Measurements from ENCODE around the gene WDR4.
"Not testable (repeated sequence)": the region's sequence is repeated elsewhere in the genome, so short reads cannot be mapped to it uniquely, and the experiment has no call there.

The WDR4 gene

DNA sequence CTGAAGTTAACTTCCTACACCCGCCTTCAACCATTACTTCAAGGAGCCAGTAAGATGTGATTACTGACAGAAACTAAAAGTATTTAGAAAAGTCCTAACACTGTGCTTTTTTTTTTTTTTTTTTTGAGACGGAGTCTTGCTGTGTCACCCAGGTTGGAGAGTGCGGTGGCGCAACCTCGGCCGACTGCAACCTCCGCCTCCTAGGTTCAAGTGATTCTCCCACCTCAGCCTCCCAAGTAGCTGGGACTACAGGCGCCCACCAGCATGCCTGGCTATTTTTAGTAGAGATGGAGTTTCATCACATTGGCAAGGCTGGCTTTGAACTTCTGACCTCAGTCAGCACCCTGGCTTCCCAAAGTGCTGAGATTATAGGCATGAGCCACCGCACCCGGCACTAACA lies 3.5 kb downstream of the WDR4 start:
- not testable (repeated sequence) for DNase-seq

DNA sequence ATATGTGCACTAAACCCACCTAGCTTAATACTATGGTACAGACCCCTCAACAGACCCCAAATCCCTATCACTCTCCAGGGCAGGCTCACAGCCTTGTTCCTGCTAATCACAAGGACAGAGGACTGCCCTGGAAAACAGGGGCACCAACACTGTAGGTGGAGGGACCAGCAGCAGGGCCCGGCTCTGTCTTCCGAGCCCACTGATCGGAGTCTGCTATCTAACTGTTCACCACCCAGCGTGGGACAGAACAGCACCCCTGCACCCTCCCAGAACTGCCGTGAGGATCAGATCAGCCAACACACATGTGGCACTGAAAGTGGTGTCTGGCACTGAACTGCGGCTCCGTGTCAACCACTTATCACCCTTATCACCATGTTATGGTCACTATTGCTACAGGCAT lies 6.2 kb downstream of the WDR4 start:
- DNase-seq: no peak

DNA sequence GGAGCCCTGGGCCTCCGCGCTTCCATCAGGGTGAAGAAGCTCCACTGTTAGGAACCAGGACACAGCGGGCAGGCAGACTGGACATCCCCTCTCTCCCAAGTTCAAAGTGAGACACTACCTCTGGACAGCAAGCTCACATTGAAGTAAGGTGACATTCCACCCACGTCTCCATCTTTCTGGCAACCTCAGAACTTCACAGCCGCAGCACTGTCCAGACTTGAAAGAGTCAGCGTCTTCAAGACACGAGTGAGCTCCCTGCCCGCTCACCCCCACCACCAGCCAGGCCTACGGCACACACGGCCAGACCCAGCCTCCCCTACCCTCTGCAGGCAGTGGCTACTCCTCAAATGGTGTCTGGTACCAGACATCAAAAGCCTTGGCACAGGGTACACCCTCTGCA lies 11.1 kb downstream of the WDR4 start:
- DNase-seq: no peak

DNA sequence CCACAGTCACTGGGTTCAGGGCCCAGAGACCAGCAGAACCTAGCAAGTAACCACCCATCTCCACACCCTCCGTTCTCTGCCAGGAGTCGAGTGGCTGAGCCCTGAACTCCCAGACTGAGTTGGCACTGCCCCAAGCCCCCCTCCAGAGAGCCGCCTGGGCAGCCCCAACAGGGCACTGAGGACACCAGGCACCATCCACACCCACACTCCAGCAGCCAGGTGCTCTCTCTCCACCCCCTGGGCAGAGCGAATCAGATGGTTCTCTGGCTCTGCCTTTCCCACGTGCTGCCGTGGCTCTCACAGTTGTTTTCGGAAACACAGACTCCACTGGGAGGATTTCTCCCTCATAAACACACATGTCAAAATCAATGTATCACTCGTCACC lies 13.6 kb downstream of the WDR4 start:
- DNase-seq: no peak

DNA sequence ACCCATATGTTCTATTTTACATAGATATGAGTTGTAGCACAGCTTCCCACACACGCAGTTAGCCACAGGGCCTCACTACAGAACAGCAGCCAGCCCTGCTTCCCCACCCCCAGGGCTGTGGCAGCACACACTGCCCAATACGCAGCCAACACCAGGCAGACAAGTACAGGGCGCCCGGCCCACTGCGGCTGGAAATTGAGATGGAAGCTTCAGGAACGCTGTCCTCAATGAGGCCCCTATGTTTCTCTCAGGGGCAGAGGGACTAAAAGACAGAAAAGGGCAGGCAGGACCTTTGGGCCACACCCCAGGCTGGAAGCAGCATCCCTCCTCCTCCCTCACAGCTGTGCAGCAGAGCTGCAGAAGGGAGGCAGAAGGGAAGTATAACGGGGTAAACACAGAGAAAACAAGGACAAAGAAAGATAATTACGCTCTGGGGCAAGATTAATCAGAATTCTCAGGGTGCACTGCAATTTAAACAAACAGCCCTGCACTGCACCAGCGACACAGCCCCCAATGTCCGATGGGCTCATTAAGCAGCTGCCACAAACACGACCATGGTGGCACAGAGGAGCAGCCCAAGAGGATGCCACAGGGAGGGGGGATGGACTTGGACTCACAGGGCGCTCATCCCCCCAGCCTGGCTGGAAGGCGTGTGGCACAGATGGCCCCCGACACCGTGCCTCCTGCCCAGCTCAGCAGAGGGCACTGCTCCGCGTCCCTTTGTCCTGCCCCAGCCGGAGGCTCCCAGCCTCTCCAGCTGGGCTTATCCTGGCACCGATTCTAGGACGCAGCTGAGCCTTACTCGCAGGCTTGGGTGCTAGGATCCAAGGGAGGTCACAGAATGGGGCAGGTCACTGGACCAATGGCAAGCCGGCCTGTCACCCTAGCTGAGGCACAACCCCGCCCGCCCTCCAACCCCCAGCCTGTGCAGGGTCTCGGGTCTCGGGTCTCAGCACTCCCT lies 14.2 kb downstream of the WDR4 start:
- DNase-seq: no peak

DNA sequence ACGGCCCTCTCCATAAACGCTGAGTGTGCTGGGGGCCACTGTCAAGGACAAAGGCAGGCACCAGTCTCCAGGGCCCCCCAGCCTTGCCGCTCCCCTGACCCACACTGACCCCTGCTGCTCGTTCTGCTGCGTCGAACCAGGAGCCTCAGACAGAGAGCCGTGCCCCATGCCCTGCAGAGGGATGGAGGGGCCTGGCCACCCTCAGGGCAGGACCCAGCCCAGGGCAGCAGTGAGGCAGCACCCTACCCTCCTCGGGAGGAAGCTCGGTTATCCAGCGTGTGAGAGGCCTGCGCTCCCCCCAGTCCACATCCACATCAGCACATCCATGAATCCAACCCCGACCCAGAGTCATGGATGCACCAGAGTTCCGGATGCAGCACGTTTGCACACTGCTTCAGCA lies 15.1 kb downstream of the WDR4 start:
- DNase-seq: no peak

DNA sequence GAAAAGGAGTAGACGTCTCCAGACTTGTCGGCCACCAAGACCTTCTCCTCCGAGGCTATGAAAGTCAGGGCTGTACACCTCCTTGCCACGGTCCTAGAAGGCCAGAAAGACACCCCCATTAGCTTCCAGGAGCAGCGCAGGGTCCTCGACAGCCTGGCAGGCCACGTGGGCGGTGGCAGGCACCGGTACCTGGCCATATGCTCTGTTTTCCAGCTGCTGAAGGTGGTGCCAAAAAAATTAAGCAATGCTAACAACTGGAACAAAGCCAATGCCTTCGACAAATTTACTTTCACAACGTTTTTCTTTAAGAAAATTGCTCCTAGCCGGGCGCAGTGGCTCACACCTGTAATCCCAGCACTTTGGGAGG lies 15.9 kb downstream of the WDR4 start:
- no peak for DNase-seq

DNA sequence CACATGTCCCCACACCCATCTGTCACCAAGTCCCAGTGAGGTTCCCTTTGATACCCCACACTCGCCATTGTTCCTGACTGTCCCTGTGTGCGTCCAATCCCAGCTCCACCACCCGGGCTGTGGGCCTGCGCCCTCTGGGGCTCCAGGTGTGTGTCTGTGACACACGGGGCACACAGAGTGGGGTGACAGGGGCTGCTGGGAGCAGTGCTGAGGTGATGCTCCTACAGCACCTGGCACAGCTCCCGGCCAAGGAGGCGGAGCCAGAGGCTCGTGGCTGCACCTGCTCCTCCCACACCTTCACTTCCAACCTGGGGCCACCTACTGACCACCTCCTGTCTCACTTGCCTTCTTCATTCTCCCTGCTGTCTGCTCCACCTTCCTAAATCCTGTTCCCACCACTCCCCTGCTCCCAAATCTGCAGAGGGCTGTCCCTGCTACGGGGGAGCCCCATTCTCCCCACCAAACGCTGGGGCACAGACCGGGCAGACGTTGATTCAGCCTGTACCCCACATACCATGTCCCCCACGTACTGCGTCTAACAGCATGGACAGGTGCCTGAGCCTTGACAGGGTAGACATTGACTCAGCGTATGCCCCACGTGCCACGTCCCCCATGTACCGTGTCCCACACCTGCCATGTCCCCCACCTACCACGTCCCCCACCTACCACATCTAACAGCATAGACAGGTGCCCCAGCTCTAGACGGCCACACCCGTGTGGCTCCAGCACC lies 16.4 kb downstream of the WDR4 start:
- peak; percentile 40 for DNase-seq

DNA sequence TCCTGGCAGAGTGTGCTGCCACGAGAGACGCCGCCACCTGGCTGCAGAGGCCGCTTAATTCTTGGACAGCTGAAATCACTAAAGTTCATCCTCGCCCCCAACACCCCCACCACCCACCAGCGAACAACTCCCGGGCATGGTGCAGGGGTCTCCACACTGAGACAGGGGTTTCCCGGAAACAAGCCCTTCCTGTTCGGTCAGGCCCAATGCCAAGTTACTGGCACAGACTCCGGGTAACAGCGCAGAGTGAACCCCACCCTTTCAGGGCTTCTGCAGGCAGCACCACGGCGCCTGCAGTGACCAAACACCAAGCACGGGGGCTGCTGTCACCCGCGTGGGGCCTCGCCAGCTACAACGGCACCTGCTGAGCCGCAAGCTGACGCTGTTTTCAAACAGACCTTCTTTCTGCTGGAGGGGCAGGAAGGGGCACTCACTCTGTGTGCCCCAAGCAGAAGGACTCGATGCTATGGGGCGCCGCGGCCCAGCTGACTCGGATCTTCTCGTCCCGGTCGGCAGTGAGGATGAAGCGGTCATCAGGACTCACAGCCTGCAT lies 17.4 kb downstream of the WDR4 start:
- no peak for DNase-seq

DNA sequence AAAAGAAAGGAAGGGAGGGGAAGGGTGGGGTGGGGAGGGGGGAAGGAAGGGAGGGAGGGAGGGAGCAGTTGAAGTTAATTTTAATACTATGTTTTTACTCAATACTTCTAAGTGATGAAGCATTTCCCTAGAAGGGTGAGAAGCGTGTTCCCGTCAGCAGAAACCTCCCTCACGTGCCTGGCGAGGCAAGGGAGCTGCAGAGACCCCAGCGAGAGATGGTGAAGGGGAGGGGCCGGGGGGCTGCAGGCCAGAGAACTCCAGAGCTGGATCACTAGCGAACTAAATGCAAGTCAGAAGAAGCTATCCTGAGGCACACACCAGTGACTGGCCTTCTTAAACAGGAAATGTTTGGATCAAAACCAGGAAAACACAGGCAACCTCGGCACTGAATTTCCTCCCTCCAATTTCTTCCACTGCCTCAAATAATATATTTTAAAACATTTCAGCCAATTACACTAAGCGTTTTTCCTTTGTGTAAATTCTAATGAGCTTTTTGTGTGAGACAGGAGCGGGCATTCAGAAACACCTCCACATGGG lies 18.0 kb downstream of the WDR4 start:
- DNase-seq: no peak

DNA sequence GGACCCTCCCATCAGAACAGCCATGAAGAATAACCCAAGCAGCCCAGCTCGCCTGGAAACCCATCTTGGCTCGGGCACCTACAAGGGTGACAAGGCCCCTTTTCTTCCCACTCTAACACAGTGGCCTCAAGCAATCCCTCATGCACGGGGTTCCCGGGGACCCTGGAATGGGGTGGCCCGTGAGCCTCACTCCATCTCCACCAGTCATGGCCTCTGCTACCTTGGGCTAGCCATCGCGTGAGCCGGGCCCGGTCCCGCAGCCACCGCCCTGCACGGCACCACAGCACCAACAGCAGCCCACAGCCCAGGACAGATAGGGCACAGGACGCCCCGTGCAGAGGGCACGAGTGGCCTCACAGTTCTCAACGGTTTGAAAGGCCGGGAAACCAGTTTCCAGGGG lies 19.0 kb downstream of the WDR4 start:
- DNase-seq: no peak

DNA sequence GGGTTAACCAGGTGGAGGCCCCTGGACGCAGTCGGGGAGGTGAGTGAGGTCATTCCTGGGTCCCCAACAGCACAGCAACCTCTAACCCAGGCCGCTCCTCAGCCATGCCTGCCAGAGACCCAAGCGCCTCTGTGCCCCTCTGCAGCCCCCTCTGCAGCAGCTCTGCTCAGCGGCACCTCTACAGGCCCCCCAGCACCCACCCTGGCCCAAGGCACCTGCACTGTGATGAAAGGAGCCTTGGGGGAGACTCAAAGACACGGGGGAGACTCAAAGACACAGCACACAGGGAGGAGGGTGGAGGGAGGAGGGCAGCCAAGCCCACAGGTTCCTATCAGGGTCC lies 19.5 kb downstream of the WDR4 start:
- no peak for DNase-seq

DNA sequence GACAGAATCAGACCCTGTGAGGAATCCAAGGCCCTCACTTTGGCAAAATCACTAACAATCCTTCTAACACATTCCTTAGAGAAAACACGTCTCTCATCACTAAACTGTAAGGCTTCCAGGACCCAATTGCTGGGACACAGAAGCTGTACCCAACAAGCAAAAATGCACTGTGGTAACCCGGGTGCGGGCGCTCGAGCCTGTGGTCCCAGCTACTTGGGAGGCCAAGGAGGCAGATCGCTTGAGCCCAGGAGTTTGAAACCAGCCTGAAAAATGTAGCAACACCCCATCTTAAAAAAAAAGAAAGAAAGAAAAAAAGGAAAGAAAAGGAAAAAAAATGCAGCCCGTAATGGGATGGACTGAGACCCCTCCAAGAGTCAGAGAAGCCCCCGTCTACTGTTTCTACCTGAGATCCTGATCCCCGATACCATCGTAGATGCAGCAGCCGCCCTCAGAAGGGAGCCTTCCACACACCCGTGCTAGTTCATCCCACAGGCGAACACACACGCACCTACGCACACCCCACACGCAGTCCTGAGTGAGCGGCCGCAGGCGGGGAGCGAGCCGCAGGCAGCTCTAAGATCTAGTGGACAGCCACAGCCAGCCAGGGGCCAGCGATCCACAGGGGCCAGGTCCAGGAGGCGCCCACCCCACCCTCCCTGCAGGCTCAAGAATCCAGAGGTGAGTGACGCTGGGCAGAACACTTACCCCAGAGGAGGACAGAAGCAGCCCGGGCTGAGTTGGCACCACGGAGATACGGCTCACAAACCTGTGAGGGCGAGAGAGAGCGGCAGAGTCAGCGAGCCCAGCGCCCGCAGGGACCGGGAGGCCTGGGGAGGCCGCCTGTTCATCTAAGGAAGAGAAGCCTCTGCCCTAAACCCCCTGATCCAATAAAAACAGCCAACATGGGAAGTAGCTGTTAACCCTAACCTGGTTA lies 20.1 kb downstream of the WDR4 start:
- no peak for DNase-seq

DNA sequence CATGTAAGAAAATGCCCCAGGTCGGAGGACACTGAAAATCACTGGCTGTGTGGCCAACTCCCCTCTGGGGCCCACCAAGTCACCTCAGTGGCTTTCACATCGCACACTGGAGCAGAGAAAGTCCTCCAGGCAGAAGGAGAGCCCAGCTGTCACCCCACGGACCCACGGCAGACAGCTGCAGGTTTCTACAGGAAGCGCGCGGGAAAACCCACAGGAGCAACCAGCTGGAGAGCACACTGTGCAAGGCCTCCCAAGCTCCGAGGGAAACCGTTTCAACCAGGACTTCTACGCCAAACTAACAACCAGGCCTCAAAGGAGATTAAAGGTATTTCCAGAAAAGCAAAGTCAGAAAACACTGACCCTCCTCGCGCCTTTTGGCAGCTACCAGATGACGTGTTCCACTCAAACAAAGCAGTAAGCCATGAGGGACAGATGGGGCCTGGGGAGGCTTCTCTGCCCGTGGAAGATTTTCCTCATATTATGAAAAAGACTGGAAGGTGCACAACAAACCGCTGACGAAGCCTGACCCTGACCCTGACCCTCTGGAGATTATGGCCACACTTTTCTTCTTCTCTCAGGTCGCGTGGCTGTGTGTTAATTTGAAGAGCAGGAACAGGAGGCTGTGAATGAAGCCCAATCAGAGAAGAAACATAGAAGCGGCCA lies 21.0 kb downstream of the WDR4 start:
- no peak for DNase-seq

DNA sequence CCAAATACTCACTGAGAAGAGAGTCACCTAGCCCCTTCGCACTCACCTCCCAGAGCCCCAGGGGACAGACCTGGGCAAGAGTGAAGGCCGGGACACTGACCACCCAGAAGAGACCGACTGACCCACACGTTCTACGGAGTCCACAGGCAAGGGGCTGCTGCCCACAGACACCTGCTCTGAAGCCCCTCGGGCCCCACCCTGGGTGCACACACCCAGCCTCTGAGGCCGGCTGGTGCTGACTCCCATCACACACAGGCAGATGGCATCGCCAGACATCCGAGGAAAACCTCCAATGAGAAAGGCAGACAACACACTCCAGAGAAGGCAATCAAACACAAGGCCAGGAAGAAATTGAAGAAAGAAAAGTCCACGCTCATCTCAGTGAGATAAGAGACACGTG lies 22.1 kb downstream of the WDR4 start:
- DNase-seq: no peak

DNA sequence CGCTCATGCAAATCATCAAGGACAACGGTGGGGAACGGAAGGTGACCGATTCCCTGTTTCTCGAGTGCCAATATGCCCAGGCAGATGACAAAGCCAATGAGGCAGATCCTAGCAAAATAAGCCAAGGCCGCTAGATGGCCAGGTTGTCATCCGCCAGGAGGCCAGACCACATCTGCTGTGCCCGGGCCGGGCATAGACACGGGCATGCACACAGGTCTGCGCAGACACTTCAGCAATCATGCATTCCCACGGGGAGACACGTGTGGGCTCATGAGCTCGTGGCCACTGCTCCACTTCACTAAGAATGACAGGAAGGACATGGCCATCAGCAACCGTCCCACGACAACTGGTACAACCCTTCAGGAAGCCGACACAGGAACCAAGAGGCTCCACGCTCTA lies 23.4 kb downstream of the WDR4 start:
- DNase-seq: no peak

DNA sequence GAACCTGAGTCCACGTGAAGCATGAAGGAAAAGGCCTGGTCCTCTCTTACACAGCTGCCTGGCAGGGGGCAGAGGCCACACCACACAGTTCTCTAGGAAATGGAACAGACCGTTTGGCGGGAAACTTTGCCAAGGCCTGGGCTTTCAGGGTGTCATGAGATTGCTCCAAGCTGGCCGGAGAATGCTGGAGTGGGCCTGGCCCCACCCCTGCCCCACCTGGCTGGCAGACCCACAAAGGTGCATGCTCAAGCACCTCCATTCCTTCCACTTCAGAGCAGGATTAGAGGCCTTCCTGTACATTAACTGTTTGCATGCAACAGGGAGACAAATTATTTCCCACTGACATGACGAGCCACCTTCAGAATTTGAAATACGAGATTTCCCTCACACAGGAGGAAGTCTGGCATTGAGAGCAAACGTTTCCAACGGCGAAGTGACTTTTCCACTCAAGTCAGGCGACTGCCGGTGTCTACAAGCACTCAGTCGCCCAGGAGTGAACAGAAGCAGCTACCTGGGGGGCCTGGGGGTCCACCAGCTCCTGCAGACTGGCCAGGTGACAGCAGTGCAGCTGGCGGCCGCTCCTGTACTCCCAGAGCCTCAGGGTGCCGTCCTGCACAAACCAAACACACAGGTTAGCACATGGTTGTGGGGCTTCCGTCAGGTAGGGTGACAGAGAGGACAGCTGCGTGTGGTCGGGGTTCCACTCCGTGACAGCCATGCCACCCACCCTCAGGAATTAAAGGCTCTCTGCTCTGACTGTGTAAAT lies 24.0 kb downstream of the WDR4 start:
- DNase-seq: no peak

DNA sequence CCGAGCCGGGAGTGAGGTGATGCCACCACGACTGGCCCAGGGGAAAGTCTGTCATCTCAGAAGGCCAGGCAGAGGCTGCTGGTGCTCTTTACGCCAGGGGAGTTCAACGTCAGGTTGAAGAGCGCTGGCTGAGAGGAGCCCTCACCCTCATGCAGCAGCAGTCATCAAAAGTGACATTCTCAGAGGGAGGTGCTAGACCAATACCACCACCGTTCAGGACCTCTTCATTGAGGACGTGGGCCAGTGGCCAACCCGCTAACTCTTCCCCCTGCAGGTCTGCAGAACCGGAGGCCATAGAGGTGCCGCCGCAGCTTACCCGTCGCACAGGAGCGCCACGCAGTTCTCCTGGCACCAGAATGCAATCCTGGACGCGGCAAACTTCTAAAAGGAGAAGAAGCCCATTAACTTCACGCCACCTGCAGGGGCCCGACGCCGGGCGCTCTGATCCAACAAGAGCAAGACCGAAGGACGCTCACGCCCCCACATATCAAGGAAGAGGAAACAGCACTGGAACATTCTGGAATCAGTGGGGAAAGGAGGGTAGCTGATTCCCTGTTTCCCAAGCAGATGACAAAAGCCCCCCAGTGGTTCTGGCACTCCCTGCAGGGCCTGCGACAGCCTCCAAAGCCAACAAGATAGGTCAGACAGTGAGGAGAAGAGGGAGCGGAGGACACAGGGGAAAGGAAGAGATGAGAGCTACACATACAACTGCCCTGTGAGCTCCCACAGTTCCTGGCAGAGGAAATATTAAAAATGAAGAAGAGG lies 24.9 kb downstream of the WDR4 start:
- DNase-seq: no peak

DNA sequence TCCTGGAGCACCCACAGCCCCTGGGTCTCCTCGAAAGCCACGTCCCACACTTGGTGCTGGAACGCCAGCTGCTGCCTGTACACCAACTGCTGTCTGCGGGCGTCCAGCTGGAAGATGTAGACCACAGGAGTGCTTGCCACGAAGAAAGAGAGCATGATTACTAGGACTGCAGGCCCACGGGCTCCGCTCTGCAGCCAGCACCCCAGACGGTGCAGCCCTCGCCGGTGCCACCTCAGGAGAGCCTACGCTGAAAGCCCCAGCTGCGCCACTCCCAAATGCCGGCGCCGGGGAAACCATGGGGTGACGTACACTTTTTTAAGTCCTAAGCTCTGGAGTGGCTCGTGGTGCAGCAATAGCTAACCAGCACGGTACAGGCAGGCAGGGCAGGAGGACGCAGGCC lies 25.7 kb downstream of the WDR4 start:
- DNase-seq: no peak

DNA sequence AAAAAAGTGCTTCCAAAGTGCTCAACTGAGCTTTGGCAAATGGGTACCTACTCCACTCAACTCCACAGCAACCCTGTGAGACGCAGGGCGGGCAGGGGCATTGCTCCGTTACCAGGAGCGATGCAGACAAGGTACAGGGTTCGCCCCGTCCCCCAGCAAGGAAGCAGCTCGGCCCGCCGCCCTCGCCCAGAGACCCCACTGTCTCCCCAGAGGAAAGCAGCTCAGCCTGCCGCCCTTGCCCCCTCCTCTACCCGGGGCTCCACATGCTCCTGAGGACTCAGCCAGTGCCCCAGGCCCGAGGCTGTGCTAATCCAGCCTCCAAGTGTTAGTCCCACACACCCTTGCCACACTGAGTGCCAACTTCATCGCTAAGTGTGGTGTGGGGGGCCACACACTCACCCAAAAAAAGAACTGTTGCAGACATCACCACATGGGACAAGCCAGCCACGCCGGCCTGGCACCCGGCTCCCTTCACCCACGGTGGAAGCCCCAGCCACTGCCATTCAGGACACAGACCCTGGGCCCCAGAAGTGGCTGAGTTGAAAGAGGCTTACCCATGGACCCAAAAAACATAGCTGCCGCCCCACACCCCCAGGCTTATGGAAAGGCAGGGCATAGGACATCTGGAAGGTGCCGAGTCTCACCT lies 26.3 kb downstream of the WDR4 start:
- no peak for DNase-seq
